ENCODE results near the gene CRYGB.
"Not testable (repeated sequence)": the region's sequence is repeated elsewhere in the genome, so short reads cannot be mapped to it uniquely, and the experiment has no call there.

The CRYGB gene

DNA sequence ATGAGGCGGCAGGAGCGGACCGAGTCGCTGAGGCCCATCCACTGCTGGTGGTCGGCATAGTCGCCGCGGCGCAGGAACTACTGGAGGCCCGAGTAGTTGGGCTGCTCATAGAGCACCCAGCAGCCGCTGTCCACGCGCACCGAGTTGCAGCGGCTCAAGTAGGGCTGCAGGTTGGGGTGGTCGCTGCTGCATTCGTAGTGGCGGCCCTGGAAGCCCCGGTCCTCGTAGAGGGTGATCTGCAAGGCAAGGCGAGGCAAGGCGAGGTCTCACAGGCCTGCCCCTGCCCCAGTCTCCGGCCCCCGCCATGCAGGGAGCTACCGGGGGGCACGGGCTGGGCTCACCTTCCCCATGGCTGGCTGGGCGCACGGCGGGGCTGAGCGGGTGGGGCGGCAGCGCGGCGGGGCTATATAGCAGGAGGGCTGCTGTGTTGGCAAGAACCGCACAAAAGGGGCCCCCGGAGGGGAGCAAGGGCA is 33.6 kb downstream of the CRYGB start:
- DNase-seq, result not testable (repeated sequence)

- DNase-seq, result no peak
Measured at GRCh38 chr2:208103616-208104015, 42.3 kb downstream of the CRYGB start.

GRCh38 chr2:208101716-208102631 is 44.0 kb downstream of the CRYGB start:
- no peak for DNase-seq

- no peak for DNase-seq
Measured at GRCh38 chr2:208099682-208100470, 46.1 kb downstream of the CRYGB start.

DNA sequence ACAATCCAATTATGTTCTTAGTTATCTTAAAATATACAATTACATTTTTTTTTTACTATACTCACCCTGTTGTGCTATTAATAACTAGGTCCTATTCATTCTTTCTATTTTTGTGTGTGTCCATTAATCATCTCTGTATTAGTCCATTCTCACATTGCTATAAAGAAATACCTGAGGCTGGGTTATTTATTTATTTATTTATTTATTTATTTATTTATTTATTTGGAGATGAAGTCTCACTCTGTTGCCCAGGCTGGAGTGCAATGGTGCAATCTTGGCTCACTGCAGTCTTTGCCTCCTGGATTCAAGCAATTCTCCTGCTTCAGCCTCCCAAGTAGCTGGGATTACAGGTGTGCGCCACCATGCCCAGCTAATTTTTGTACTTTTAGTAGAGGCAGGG is 47.3 kb downstream of the CRYGB start:
- DNase-seq, result not testable (repeated sequence)

DNA sequence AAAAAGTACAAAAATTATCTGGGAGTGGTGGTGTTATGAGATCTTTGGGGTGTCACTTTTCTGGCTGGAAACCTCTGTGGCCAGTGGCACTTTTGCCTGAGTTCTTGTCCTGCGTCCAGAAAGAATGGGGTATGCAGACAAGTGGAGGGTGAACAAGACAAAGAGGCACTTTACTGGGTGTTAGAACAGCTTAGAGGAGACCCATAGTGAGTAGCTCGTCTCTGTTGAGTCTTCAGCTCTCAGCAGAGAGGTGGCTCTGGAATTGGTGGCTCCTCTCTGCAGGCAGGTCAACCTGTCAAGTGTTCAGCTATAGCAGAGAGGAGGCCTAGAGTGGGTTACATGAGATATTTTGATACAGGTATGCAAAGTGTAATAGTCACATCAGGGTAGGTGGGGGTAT is 47.7 kb downstream of the CRYGB start:
- DNase-seq, result no peak

DNA sequence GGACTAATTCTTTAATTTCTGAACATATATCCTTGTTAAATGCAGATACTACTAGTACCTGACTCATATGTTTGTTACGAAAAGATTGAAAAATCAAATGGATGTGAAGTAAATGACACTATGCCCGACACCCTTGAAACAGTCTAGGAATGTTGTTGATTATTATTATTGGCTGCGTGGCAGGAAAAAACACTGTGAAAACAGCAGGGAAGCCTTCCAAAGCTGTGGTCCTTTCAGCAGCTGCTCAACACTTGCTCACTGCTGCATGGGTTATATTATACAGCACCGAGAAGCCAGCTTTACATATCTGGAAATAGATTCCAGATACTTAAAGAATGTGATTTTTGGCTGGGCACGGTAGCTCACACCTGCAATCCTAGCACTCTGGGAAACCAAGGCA is 48.2 kb downstream of the CRYGB start:
- DNase-seq, result no peak

- no peak for DNase-seq
Measured at GRCh38 chr2:208097313-208097712, 48.6 kb downstream of the CRYGB start.

GRCh38 chr2:208096080-208096479 is 49.9 kb downstream of the CRYGB start:
- no peak for DNase-seq

DNA sequence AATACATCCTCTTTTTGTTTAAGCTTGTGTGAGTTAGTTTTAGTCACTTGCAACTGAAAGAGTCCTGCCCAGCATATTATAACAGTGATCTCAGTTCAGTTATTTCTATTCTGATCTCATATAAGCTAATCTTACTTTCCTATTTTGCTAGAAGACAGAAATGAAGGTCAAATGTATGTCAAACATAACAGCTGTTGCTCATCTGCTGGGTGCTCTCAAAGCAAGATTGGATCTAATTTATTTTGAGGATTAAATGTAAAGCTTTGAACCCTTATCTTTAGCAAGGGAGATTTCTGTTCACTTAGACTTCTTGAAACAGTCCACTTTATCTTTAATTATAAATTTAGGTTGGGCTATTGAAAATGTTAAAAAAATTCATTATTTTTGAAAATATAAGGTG is 52.8 kb downstream of the CRYGB start:
- DNase-seq, result no peak
